Activated T-helper 17 cell treated with anti-CD3 and anti-CD28 coated beads, Interleukin-2, amount 50 U/mL, for 72 hours (primary cell): ENCODE measurements around the gene SLCO4A1. TPM values are rescaled to one million over a fixed set of nuclear protein-coding genes. Genes with fewer than 3 reads are reported as not detected.

Source experiments
- ATAC-seq: fragments of 150-1000 bp; cut with Tn5 transposase; replicated peaks from 2 replicates; pipeline ENCODE4 v1.10.0; 2021; ENCODE audit warnings: mild to moderate bottlenecking, moderate library complexity
- H3K27ac Mint-ChIP-seq: one replicate; pipeline ENCODE4 v1.8.0; 2022; ENCODE audit warnings: mixed read lengths
- H3K27me3 Mint-ChIP-seq: one replicate; pipeline ENCODE4 v1.8.0; 2022; ENCODE audit warnings: mixed read lengths
- H3K36me3 Mint-ChIP-seq: one replicate; pipeline ENCODE4 v1.8.0; 2022; ENCODE audit warnings: low read depth, mild to moderate bottlenecking, mixed read lengths
- H3K4me1 Mint-ChIP-seq: one replicate; pipeline ENCODE4 v1.8.0; 2022; ENCODE audit warnings: mixed read lengths
- H3K4me3 Mint-ChIP-seq: one replicate; pipeline ENCODE4 v1.8.0; 2022; ENCODE audit warnings: mild to moderate bottlenecking, mixed read lengths
- H3K9me3 Mint-ChIP-seq: one replicate; pipeline ENCODE4 v1.8.0; 2022; ENCODE audit warnings: mixed read lengths
- total RNA-seq, 2 donors: library from RNA; stranded (reverse); gene quantifications; one replicate each; pipeline ENCODE4 v1.2.3, GENCODE V29; 2022

Gene SLCO4A1
- total RNA-seq, 2 donors from 2014 or later = 41.1 to 53.6 TPM

DNA sequence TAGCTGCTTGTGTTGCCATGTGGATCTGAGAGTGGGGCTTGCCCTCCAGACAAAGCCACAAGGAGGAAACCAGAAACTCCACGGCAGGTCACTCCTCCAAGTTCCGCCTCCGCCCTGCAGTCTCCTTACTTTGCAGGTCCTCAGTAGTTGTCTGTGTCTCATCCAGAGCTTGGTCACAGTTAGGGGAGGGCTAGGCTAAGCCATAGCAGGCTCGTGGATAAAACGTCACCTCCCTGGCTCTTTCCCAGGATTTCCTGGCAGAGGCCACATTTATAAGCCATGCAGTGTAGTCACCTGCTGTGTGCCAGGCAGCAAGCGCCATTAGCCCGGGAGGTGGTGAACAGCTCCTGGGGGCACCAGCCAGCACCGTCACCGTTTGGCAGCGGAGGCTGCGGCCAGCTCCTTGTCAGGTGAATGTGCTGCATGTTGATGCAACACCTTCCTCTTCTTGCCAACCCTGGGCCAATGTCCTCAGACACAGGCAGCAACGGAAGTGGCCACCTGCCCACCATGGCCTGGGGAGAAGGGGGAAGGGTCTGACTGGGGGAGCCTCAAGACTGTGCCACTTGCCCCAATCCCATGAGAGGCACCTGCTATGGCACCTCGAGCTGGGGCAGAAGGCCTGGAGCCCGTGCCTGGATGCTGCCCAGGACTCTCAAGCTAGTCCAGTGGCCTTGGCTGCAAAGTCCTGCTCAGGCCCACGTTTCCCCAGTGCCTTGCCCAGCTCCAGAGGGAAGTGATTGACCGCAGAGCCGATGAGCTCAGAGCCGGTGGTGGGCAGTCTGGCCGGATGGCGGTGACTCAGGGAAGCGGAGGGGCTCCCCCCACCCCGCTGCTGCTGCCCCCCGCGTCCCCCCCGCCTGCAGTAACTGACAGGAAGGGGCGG lies 39.0 kb upstream of the SLCO4A1 start:
- peak overlapping the region; percentile 27 for H3K27ac Mint-ChIP-seq
- peaks cover 13% of the 10 kb centered on the region for H3K27me3 Mint-ChIP-seq
- H3K36me3 Mint-ChIP-seq = no peaks in the 10 kb centered on the region
- no peaks in the 10 kb centered on the region for H3K9me3 Mint-ChIP-seq
- peaks cover 13% of the 10 kb centered on the region for H3K4me1 Mint-ChIP-seq
- peak overlapping the region; percentile 77 for H3K4me3 Mint-ChIP-seq
- peak; percentile 85 for ATAC-seq

- Mint-ChIP-seq H3K9me3 (no peaks in the 10 kb centered on the region), H3K27ac (no peak overlapping the region), H3K4me3 (peak overlapping the region; percentile 77)
These were observed 38.2 kb upstream of the SLCO4A1 start for GRCh38 chr20:62603907-62604785.

GRCh38 chr20:62604796-62605195 lies 37.5 kb upstream of the SLCO4A1 start:
- ATAC-seq = no peak
- peaks cover 14% of the 10 kb centered on the region for H3K27me3 Mint-ChIP-seq
- no peaks in the 10 kb centered on the region for H3K36me3 Mint-ChIP-seq
- H3K4me3 Mint-ChIP-seq = no peak overlapping the region
- H3K9me3 Mint-ChIP-seq = no peaks in the 10 kb centered on the region
- H3K4me1 Mint-ChIP-seq = peaks cover 13% of the 10 kb centered on the region
- H3K27ac Mint-ChIP-seq = no peak overlapping the region

More at GRCh38 chr20:62603907-62604785, 38.2 kb upstream of the SLCO4A1 start:
- no peak for ATAC-seq
- Mint-ChIP-seq H3K36me3 (no peaks in the 10 kb centered on the region), H3K4me1 (peaks cover 13% of the 10 kb centered on the region), H3K27me3 (peaks cover 12% of the 10 kb centered on the region)

DNA sequence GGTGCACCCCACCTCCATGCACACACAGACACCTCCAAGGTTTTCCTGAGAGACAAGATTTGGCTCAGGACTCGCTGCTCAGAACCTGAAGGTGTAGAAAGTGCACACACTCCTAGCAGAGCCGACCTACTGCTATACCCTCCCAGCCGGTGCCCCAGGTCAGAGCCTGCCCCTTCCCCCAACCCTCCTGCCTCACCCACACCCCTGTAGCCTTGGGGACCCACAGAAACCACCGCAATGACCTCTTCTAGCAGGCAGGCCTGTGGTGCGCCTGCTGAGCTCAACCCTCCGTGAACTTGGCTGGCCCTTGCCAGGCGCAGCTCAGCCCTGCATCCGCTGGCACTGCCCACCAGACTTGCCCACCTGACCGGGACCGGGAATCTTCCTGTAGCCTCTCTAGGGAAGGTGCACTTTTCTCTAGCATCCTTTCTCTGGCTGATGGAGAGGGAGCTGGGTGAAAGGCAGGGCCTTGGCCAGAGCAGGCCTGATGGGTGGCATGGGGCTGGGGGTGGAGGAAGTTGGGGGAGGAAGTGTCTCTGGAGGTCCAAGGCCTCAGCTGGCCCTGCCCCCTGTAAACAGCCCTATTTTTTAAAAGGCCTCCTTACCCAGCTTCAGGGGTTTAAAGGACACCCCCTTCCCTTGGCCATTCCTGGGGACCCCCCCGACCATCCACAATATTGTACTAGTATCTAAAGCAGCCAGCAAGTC lies 36.9 kb upstream of the SLCO4A1 start:
- H3K9me3 Mint-ChIP-seq = peaks cover under 1% of the 10 kb centered on the region
- H3K27ac Mint-ChIP-seq = no peak overlapping the region
- H3K36me3 Mint-ChIP-seq = no peaks in the 10 kb centered on the region
- H3K4me1 Mint-ChIP-seq = peaks cover 13% of the 10 kb centered on the region
- no peak for ATAC-seq
- H3K27me3 Mint-ChIP-seq = peaks cover 14% of the 10 kb centered on the region
- H3K4me3 Mint-ChIP-seq = no peak overlapping the region

DNA sequence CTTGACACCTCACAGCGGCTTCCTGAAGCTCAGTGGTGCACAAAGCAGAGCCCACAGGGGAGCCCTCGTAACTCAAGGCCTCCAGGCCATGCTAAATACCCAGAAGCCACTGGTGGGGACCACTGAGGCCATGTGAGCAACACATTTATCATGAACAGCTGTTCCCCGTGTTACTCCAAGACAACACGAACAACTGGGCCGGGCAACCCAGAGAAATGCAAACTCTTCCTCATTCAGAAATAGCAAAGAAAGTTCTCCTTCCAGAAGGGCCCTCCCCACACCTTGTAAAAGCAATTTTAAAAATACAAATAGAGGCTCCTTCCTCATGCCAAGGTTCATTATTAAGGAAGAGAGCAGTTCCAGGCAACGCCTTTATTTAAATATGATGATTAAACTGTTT lies 36.3 kb upstream of the SLCO4A1 start:
- Mint-ChIP-seq H3K27ac (no peak overlapping the region), H3K36me3 (no peaks in the 10 kb centered on the region), H3K27me3 (peaks cover 14% of the 10 kb centered on the region), H3K9me3 (peaks cover 5% of the 10 kb centered on the region), H3K4me1 (peaks cover 13% of the 10 kb centered on the region), H3K4me3 (no peak overlapping the region)
- ATAC-seq = no peak

DNA sequence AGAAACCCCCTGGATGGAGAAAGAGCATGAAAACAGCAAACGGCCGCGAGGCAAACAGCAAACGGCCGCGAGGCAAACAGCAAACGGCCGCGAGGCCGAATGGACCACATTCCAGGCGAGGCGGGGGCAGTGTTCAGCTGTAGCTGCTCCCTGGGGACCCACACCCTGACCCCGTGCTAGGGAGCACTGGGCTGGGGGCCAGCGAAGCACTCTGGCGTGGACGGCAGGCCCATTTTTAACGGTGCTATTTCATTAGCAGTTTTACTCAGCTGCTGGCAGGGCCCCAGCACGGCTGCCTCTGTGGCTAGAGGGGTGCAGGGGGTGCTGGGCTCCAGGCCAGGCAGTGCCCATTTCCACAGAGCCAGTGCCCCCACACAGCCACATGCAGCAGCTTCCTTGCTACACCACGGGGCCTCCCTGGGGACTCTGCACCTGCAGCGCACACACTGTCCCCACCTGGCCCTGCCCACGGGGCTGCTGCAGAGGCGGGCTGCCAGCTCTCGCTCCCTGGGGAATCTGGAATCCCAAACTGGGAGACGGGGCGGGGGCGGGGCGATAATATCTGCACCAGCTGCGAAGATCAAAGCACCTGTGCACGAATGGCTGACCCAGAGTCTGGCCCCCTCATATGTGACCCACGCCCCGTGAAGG lies 35.6 kb upstream of the SLCO4A1 start:
- peaks cover 13% of the 10 kb centered on the region for H3K4me1 Mint-ChIP-seq
- H3K36me3 Mint-ChIP-seq = no peaks in the 10 kb centered on the region
- H3K4me3 Mint-ChIP-seq = no peak overlapping the region
- ATAC-seq = no peak
- peaks cover 14% of the 10 kb centered on the region for H3K27me3 Mint-ChIP-seq
- H3K27ac Mint-ChIP-seq = no peak overlapping the region
- H3K9me3 Mint-ChIP-seq = peaks cover 5% of the 10 kb centered on the region

DNA sequence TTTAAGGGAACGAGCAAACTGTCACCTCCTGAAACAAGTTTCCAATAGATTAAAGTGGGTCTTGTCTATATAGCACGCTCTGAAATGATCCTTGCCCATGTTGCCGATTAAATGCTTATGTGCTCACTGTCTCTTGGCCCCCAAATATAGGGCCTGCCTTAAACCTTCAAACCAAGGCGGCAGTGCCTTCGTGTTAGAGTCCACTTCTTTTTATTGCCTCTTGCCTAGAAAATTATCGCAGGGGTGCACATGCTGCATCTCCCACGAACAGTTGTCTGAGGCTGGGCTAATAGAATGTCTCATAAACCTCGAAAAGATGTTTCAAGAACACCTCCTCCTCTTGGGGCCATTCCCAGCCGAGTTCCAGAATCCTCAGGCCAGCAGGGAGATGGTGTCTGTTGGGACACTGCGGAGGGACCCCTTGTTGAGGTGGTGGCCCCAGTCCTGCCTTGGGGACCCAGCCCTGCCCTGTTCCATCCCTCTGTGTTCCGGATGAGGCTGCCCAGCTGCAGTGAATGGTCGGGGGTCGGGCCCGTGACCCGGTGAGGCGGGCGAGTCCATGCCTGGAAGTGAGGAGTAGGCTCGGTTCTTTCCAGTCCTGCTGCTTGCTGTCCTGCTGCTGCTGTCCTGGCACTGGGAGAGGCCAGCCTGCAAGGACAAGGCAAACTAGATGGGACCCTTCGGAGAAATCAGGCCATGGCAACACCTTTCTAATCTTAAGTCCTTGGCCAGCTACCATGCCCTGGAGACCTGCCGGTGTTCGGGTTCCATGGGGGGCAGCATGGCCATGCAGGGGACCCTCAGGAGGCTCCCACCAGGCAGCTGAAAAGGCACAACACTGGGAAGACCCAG lies 34.7 kb upstream of the SLCO4A1 start:
- Mint-ChIP-seq H3K9me3 (peaks cover 5% of the 10 kb centered on the region), H3K36me3 (no peaks in the 10 kb centered on the region), H3K4me1 (peaks cover 6% of the 10 kb centered on the region), H3K27ac (no peak overlapping the region), H3K4me3 (no peak overlapping the region), H3K27me3 (peaks cover 8% of the 10 kb centered on the region)
- ATAC-seq = no peak

GRCh38 chr20:62608218-62608565 lies 34.1 kb upstream of the SLCO4A1 start:
- Mint-ChIP-seq H3K27ac (no peak overlapping the region), H3K36me3 (no peaks in the 10 kb centered on the region), H3K4me3 (no peak overlapping the region), H3K27me3 (peaks cover 8% of the 10 kb centered on the region), H3K9me3 (peaks cover 5% of the 10 kb centered on the region), H3K4me1 (no peaks in the 10 kb centered on the region)
- ATAC-seq = no peak

GRCh38 chr20:62609279-62609720 lies 33.0 kb upstream of the SLCO4A1 start:
- Mint-ChIP-seq H3K9me3 (peaks cover 5% of the 10 kb centered on the region), H3K27ac (peak overlapping the region; percentile 41), H3K27me3 (peaks cover 8% of the 10 kb centered on the region), H3K4me1 (no peaks in the 10 kb centered on the region), H3K4me3 (no peak overlapping the region), H3K36me3 (no peaks in the 10 kb centered on the region)
- no peak for ATAC-seq

- Mint-ChIP-seq H3K36me3 (no peaks in the 10 kb centered on the region), H3K9me3 (peaks cover 5% of the 10 kb centered on the region), H3K27me3 (peaks cover 8% of the 10 kb centered on the region), H3K4me3 (no peak overlapping the region), H3K27ac (no peak overlapping the region), H3K4me1 (no peaks in the 10 kb centered on the region)
- no peak for ATAC-seq
These were observed 32.2 kb upstream of the SLCO4A1 start for GRCh38 chr20:62609811-62610757.

- Mint-ChIP-seq H3K36me3 (no peaks in the 10 kb centered on the region), H3K9me3 (peaks cover 5% of the 10 kb centered on the region), H3K4me1 (no peaks in the 10 kb centered on the region), H3K27ac (no peak overlapping the region), H3K27me3 (peaks cover 8% of the 10 kb centered on the region), H3K4me3 (no peak overlapping the region)
- no peak for ATAC-seq
These were observed 31.3 kb upstream of the SLCO4A1 start for GRCh38 chr20:62611012-62611411.

DNA sequence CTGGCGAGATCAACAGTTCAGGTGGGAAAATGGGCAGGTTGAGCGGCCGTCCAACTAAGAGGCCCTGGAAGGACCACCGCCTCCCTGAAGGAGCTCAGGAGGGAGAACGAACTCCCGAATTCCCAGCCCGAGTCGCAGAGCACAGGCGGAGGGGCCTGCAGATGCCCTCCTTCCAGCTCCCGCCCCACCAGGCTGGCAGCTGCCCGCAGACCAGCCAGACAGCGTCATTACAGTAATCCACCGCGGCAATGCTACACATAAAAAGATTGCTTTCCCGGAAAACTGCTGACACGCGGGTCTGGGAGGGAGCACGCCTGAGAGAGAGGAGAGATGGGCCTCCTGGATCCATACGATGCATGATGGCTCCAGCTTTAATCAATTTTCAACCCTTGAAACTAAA lies 30.5 kb upstream of the SLCO4A1 start:
- H3K4me3 Mint-ChIP-seq = no peak overlapping the region
- ATAC-seq = no peak
- H3K4me1 Mint-ChIP-seq = peaks cover 1% of the 10 kb centered on the region
- peaks cover 3% of the 10 kb centered on the region for H3K27me3 Mint-ChIP-seq
- peaks cover 5% of the 10 kb centered on the region for H3K9me3 Mint-ChIP-seq
- H3K36me3 Mint-ChIP-seq = no peaks in the 10 kb centered on the region
- no peak overlapping the region for H3K27ac Mint-ChIP-seq
